Testis (tissue), 3 donors: Measurements from ENCODE around the gene INPP5A. TPM values are rescaled to one million over a fixed set of nuclear protein-coding genes. Genes with fewer than 3 reads are reported as not detected.
"Not testable (repeated sequence)": the region's sequence is repeated elsewhere in the genome, so short reads cannot be mapped to it uniquely, and the experiment has no call there.

Experiments used
- DNase-seq: peaks from one replicate; pipeline ENCODE4 v3.0.0-alpha.2; 2019
- H3K27ac ChIP-seq, 2 donors: fragments of 200-600 bp; sonication (generic); one replicate each; pipeline ENCODE4 v1.5.1; 2019
- H3K27me3 ChIP-seq: fragments of 200-600 bp; sonication (generic); one replicate; pipeline ENCODE4 v1.5.1; 2019
- H3K36me3 ChIP-seq: fragments of 200-600 bp; sonication (generic); one replicate; pipeline ENCODE4 v1.5.1; 2017; ENCODE audit warnings: low read depth; ENCODE audit errors: missing control alignments
- H3K4me1 ChIP-seq: fragments of 200-600 bp; sonication (generic); one replicate; pipeline ENCODE4 v1.5.1; 2019
- H3K4me3 ChIP-seq, 2 donors: fragments of 200-600 bp; sonication (generic); one replicate each; pipeline ENCODE4 v1.5.1; 2017 to 2019
- H3K9me3 ChIP-seq: fragments of 200-600 bp; sonication (generic); one replicate; pipeline ENCODE4 v1.5.1; 2017
- CTCF ChIP-seq, 3 experiments: fragments of 450-650 bp in 2 of 3; fragments of 200-600 bp in 1 of 3; sonication (generic) in 1 of 3; IDR thresholded peaks; one replicate each; pipeline ENCODE4 v1.5.1; 2016 to 2019; ENCODE audit warnings: antibody characterized with exemption in 3 of 3, mild to moderate bottlenecking in 2 of 3, moderate library complexity in 1 of 3
- POLR2A ChIP-seq: fragments of 450-650 bp; IDR thresholded peaks from one replicate; pipeline ENCODE4 v1.6.1; 2017; ENCODE audit warnings: antibody characterized with exemption, mild to moderate bottlenecking, moderate library complexity
- WGBS, 2 donors: methylation state at CpG; one replicate each; pipeline ENCODE4 v1.1.5; 2018; 5-methylcytosine and 5-hydroxymethylcytosine counted together
- intact Hi-C: fragments of 100-400 bp; cut with DNase I; formaldehyde crosslinking; loops from one replicate; pipeline ENCODE4 v1.15.1; 2023; ENCODE audit warnings: low total_unique reads
- polyA plus RNA-seq: library from polyadenylated mRNA; stranded (reverse); fragments of 350-450 nt; fragmentation: Illumina TruSeq; extraction: RNeasy Lipid Tissue Mini Kit (QIAGEN cat#74804); gene quantifications from one replicate; pipeline ENCODE4 v1.2.3, GENCODE V29; 2014; ENCODE audit warnings: low read depth, low replicate concordance; ENCODE audit not compliant: insufficient read depth
- total RNA-seq, 2 donors: library from RNA; depleted of rRNA; stranded (reverse); fragments of >200 nt; gene quantifications; one replicate each; pipeline ENCODE4 v1.2.3, GENCODE V29; 2016

Gene INPP5A
- total and polyA plus RNA-seq, 3 donors from 2014 or later, result 54.1 to 103 (median 73.0) TPM

DNA sequence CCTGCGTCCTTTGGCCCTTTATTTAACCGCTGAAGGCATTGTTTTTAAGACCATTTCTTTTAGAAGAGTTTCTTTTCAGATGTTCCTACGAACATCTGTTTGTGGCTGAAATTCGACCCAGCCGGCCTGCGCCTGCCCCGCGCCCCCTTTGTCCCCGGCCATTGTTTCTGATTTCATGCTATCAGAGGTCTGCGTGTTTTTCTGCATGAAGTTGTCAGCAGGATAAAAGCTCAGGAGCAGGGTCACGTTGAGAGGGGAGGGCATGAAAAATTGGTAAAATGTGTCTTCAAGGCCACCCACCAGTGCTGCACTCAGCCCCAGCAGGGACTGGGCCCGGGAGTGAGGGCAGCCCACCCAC lies 205.2 kb downstream of the INPP5A start:
- H3K27me3 ChIP-seq, result no peaks in the 10 kb centered on the region
- 78 to 83% methylated on average over 12 of the region's 12 CpGs for WGBS, 2 donors
- TF ChIP-seq POLR2A, result no peak
- TF ChIP-seq CTCF (IDR thresholded peaks at IDR 0.05), result no peak

DNA sequence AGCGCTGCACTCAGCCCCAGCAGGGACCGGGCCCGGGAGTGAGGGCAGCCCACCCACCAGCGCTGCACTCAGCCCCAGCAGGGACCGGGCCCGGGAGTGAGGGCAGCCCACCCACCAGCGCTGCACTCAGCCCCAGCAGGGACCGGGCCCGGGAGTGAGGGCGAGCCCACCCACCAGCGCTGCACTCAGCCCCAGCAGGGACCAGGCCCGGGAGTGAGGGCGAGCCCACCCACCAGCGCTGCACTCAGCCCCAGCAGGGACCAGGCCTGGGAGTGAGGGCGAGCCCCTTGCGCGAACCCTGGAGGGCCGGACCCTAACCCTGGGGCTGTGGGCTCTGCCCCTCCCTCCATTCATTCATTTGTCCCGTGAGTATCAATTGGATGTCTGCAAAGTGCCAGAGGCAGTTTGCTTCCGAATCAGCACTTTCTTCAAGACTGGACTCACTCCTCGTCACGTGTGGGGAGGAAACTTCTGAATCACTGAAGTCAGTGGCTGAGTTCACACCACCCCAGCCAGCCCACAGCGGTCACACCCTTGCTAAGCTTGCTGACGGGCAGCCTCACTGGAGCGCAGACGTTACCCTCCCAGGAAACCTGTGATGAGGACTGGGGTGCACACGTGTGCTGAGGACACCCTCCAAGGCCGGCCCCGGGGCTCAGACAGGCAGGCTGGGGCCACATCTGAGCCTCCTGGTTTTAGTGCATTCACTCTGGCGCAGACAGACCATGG lies 205.8 kb downstream of the INPP5A start:
- H3K4me1 ChIP-seq, DNase-seq, H3K4me3 ChIP-seq, H3K27me3 ChIP-seq, H3K9me3 ChIP-seq, H3K27ac ChIP-seq, intact Hi-C loops, H3K36me3 ChIP-seq: not testable (repeated sequence)
- 81 to 93% methylated on average over 6 to 20 of the region's 30 CpGs for WGBS, 2 donors

More for the DNA sequence above, 205.2 kb downstream of the INPP5A start:
- no peak for DNase-seq
- Histone ChIP-seq H3K9me3 (no peaks in the 10 kb centered on the region), H3K4me1 (no peaks in the 10 kb centered on the region), H3K36me3 (no peaks in the 10 kb centered on the region), H3K27ac (no peak overlapping the region), H3K4me3 (no peak overlapping the region)
- intact Hi-C loops, result no loop called here

DNA sequence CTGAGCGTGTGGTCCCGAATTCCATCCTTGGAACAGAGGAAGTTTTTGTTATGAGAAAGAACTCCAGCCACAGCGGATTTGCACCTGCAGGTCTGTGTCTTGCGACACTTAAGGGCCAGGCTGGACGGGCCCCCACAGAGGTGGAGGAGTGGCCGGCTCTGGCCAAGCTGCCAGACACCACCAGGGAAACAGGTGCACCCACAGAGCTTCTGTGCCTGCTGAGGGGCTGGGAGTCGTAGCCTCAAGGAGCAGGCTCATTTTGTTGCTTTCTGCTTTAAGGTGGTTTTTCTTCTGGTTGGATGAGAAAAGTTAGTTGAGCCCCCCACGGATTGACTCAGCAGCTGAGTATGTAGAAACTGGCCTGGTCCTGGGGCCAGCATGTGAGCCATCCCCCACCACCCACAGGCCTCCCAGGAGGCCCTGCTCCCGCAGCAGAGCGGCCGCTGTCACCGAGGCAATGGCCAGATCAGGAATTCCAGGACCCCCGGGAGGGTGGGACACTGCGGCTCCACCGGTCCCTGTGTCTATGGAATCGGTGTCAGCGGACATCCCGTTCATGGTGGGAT lies 206.4 kb downstream of the INPP5A start:
- no peaks in the 10 kb centered on the region for H3K4me1 ChIP-seq
- intact Hi-C loops, result no loop called here
- no peak for DNase-seq
- H3K36me3 ChIP-seq, result no peaks in the 10 kb centered on the region
- 83 to 90% methylated on average over 6 to 18 of the region's 18 CpGs for WGBS, 2 donors
- H3K4me3 ChIP-seq, result no peak overlapping the region
- H3K27ac ChIP-seq, result no peak overlapping the region
- TF ChIP-seq CTCF (IDR thresholded peaks at IDR 0.05) (no peak), POLR2A (no peak)
- H3K27me3 ChIP-seq, result no peaks in the 10 kb centered on the region
- H3K9me3 ChIP-seq, result no peaks in the 10 kb centered on the region

DNA sequence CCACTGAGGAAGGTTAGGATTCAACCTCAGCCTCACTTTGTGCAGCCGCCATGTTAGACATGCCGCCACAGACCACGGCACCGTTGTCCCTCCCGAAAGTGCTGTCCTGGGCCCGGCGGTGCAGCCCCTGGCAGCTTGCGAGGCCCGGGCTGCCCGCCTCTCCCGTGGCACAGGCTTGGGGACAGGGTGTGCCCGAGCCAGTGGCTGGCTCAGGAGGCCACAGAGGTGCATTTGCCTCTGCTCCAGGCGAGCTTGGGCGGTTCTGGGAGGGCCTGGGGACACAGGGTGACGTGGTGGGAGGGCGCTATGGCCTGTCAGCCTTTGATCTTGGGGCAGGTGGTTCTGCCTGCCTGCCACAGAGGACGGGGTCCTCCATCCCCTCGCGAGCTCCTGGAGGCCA lies 207.3 kb downstream of the INPP5A start:
- Histone ChIP-seq H3K27me3 (no peaks in the 10 kb centered on the region), H3K4me1 (no peaks in the 10 kb centered on the region), H3K9me3 (no peaks in the 10 kb centered on the region), H3K36me3 (no peaks in the 10 kb centered on the region), H3K4me3 (no peak overlapping the region), H3K27ac (no peak overlapping the region)
- TF ChIP-seq POLR2A, result no peak
- no peak for TF ChIP-seq CTCF (IDR thresholded peaks at IDR 0.05)
- no peak for DNase-seq
- 93 to 96% methylated on average over 9 to 17 of the region's 19 CpGs for WGBS, 2 donors
- intact Hi-C loops, result no loop called here

GRCh38 chr10:132745511-132745910 lies 207.9 kb downstream of the INPP5A start:
- WGBS, 2 donors, result 93 to 100% methylated on average over 7 to 17 of the region's 17 CpGs
- Histone ChIP-seq H3K4me1 (no peaks in the 10 kb centered on the region), H3K27ac (no peak overlapping the region), H3K27me3 (no peaks in the 10 kb centered on the region), H3K9me3 (no peaks in the 10 kb centered on the region), H3K4me3 (no peak overlapping the region), H3K36me3 (no peaks in the 10 kb centered on the region)
- DNase-seq, result no peak
- no peak for TF ChIP-seq CTCF (IDR thresholded peaks at IDR 0.05)
- TF ChIP-seq POLR2A, result no peak
- intact Hi-C loops, result no loop called here
